GM19240 (cell line): ENCODE data around the gene SCGB1C2.

Source experiments
- DNase-seq: peaks from one replicate; pipeline ENCODE4 v3.0.0; 2011; ENCODE audit warnings: low spot score; ENCODE audit not compliant: insufficient read length

Gene SCGB1C2

DNA sequence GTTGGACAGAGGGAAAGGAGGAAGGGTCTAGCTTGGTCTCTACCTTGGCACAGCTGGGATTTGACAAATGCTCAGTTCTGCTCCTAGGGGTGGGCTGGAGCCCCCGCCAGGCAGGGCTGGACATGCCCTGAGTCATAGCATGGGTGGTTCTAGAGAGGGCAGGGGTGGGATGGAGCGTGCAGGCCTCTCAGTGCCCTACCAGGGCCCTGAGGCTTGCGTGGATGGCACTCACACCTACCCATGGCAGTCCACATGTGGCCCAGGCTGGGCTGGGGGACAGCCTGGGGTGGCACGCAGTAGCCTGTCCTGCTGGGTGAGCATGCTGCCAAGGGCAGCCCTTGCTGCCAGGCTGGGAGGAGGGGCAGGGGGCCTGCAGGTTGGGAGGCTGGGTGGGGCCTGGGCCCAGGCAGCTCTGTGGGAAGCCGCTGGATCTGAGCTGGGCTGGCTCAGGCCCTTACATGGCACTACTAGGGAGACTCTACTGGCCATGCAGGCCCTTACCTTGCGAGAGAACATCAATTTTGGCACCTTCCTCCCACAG lies 32.8 kb downstream of the SCGB1C2 start:
- no peak for DNase-seq

DNA sequence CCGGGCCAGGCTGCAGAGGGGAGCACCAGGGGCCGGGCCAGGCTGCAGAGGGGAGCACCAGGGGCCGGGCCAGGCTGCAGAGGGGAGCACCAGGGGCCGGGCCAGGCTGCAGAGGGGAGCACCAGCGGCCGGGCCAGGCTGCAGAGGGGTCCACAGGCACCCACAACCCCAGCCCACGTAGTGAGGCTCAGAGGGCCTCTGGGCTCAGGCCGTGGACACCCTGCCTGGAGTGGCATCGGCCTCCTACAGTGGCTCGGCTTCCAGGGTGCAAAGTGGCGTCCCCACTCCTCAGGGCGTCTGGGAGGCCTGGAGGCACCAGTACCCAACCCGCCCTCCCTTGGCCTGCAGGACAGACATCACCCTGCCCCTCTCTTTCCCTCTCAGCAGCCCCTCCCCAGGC lies 34.5 kb downstream of the SCGB1C2 start:
- no peak for DNase-seq

DNA sequence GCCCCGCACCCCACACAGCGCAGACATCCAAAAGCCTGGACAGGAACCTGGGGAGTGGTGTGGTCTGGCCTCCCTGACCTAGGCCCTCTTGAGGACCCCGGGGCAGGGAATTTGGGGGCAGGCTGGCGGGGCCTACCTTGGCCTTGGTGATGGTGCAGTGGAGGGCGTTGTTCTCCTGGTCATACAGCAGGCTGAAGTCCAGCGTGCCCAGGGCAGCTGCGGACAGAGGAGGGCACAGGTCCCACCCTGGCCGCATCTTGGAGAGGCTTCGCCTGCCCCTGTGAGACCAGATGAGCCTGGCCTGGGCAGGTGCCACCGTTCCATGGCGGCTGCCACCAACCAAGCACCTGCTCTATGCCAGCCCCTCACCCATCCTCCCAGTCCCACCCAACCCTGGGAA lies 35.0 kb downstream of the SCGB1C2 start:
- DNase-seq = no peak

DNA sequence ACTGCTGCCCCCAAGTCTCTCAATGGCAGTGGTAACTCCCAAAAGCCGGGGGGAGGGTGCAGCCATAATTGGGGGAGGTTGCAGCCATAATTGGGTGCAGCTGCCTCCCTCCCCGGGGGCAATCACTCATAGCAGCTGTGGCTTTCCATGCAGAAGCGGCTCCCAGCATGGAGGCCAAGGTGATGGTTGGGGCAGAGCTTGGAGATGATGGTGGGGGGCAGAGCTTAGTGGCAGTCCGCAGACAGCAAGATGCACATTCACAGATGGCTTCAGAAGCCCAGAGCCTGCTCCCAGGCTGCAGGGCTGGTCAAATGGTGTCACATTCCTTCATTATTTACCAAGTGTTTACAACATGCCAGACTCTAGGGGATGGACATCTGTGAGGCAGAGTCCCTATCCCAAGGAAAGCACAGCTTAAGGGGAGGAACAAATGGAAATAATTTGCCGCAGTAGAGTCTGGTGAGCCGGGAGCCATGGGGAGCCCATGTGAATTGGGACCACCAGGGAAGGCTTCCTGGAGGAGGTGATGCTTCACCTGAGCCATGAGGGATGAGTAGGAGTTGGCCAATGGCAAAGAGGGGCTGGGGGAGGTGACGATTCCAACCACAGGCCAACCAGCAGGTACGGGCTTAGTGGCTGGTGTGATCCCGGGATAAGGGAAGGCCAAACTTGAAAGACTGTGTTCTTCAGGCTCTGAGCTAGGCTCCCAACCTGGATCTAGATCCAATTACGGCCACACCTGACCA lies 36.0 kb downstream of the SCGB1C2 start:
- no peak for DNase-seq

- DNase-seq = no peak
These were observed 39.8 kb downstream of the SCGB1C2 start for GRCh38 chr17:177155-177554.

- no peak for DNase-seq
These were observed 40.4 kb downstream of the SCGB1C2 start for GRCh38 chr17:177762-178161.

DNA sequence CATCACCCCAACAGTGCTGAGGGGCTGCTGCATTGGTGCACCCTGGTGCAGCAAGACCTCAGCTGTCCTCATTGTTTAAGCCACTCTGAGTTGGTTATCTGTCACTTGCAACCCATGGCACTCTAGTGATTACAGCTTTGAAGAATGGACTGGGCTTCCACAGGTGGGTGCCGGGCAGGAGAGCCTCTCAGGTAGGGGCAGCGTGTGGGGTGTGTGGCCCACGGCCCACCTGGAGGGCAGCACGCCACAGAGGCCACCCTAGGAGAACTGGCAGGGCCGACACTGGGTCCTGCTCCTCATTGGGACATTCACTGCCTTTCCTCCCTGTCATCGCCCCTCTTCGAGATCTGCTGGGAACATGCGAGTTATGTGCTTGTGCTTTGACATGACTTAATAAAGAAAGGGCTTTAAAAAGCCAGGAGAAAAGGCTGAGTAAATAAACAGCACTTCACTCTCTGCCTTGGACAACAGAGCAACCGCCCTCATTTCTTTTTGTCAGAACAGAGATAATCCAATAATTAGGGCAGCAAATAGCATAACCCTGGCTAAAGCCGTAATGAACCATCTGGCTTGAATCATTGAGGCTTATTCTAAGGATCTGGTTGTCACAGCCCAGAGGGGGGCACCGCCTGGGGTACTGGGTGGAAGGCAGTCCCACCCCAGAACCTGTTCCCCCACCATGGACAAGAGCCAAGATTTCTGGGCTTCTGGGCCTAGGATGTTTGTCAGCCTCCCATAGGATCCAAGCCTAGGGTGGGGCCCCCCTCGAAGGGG lies 41.1 kb downstream of the SCGB1C2 start:
- DNase-seq = no peak

- DNase-seq = no peak
These were observed 41.7 kb downstream of the SCGB1C2 start for GRCh38 chr17:179066-179432.

GRCh38 chr17:179781-180380 lies 42.5 kb downstream of the SCGB1C2 start:
- DNase-seq = no peak

DNA sequence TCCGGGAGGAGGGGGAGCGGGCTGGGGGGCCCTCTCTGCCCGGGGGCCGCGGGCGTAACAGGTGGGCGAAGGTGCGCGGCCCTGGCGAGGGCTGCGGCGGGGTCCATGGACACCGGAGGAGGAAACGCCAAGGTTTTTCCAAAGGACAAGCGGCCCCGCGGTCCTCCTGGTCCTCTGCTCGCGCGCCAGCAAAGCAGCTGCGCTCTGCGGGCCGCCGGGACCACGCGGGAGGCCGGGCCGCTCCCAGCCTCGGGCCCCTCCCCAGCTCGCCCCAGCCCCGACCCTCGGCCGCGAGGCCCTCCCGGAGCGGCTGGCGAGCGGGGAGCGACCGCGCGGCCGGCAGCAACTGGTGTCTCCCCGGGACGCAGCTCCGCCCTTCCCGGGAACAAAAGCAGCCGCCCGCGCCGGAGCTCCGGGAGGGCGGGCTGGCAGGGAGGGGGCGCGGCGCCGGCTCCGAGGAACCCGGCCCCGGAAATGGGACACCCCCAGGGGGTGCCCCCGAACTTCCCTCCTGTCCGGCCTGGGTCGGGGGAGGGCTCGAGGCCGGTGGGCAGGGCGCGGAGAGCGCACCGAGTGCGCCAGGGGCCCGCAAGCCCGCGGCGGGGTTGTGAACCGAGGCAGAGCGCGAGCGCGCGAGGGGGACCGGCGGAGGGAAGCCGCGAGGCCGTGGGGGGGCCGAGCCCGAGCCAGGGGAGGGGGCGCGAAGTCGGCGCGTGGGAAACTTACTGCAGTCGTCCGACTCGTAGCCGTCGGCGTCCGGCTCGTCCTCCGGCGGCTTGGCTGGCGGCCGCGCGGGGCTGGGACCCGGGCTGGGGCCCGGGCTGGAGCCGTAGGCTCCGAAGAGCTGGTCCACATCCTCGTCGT lies 43.2 kb downstream of the SCGB1C2 start:
- DNase-seq = no peak

- no peak for DNase-seq
These were observed 44.1 kb downstream of the SCGB1C2 start, which contains the start of gene DOC2B for GRCh38 chr17:181245-182049. Gene DOC2B (minus strand): TSS chr17:181650. CDS start chr17:181479, 171 bp downstream.

GRCh38 chr17:182050-182751 lies 44.8 kb downstream of the SCGB1C2 start:
- no peak for DNase-seq

GRCh38 chr17:183021-183420 lies 45.7 kb downstream of the SCGB1C2 start:
- DNase-seq = no peak

DNA sequence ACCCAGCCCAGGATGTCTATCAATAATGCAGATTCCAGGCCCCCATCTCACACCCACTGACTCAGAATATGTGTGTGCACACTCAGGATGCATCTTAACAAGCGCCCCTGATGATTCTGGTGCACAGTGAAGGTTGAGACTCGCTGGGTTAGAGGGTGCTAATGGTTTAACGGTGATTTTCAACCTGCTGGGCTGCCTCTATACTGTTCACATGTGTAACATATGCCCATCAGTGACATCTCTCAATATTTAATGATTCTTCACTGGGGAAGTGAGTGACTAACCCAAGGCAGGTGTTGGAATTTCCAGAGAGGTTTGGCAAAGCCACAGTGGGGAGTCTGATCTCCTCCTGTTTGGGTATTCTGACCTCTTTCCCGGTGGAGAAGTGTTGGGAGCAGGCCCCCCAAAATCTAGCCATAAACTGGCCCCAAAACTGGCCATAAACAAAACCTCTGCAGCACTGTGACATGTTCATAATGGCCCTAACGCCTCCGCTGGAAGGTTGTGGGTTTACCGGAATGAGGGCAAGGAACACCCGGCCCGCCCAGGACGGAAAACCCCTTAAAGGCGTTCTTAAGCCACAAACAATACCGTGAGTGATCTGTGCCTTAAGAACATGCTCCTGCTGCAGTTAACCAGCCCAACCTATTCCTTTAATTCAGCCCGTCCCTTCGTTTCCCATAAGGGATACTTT lies 48.2 kb downstream of the SCGB1C2 start:
- no peak for DNase-seq

GRCh38 chr17:187130-187529 lies 49.8 kb downstream of the SCGB1C2 start:
- DNase-seq = no peak
